ENCODE data around the gene TPM3. TPM values are rescaled to one million over a fixed set of nuclear protein-coding genes. Genes with fewer than 3 reads are reported as not detected.

Gene TPM3
- total and polyA plus RNA-seq, 9 of the 15 experiments (the other 6 are each of a cell fraction or from before 2014, with no cell fraction given) = 202 to 604 (median 421) TPM

- TF ChIP-seq XRCC5 (IDR thresholded peaks at IDR 0.05; ENCODE audit: low read depth, low read length) (no peak), POLR2G (IDR thresholded peaks at IDR 0.05; ENCODE audit: low read depth, low read length) (peak; percentile 36; the same call in 1 of the 2 replicates), MEIS2 (IDR thresholded peaks at IDR 0.05; ENCODE audit: partially characterized antibody) (peak; percentile 31), TCF7L2 (IDR thresholded peaks at IDR 0.05; ENCODE audit: low read depth, low read length) (0 out of 2 replicates have a peak, but pooled peaks have one; percentile 15), POU5F1 (IDR thresholded peaks at IDR 0.05; ENCODE audit: borderline replicate concordance, low read depth, low read length, partially characterized antibody) (no peak), MITF (IDR thresholded peaks at IDR 0.05) (no peak), SMAD4 (CRISPR knock-in tag; conservative IDR thresholded peaks at IDR 0.05) (peak; percentile 94), SMARCE1 (IDR thresholded peaks at IDR 0.05) (peak; percentile 93), CHAMP1 (IDR thresholded peaks at IDR 0.05) (peak; percentile 29; the same call in 1 of the 2 replicates), STAG1 (CRISPR knock-in tag; IDR thresholded peaks at IDR 0.05; ENCODE audit: borderline replicate concordance) (no peak), PML (IDR thresholded peaks at IDR 0.05; ENCODE audit: low read length) (peak; percentile 50; the same call in 1 of the 2 replicates), NEUROD1 (IDR thresholded peaks at IDR 0.05; ENCODE audit: borderline replicate concordance, low read depth, low read length, partially characterized antibody) (peak; percentile 89), AFF1 (IDR thresholded peaks at IDR 0.05; ENCODE audit: low read depth in 1 of 2, partially characterized antibody in 2 of 2) (peak; percentile 9 to 90), TCF15 (CRISPR knock-in tag; IDR thresholded peaks at IDR 0.05) (no peak), ZNF699 (CRISPR knock-in tag; IDR thresholded peaks at IDR 0.05; ENCODE audit: insufficient replicate concordance) (no peak), ZNF3 (CRISPR knock-in tag; IDR thresholded peaks at IDR 0.05) (no peak)
Observed at GRCh38 chr1:154157520-154158306, 34.2 kb downstream of the TPM3 start (continued).

All from K562 (cell line).